Ascending aorta (tissue), 2 donors: ENCODE measurements around the gene ZNF652. TPM values are rescaled to one million over a fixed set of nuclear protein-coding genes. Genes with fewer than 3 reads are reported as not detected.

Experiments
- DNase-seq, 2 donors: peaks; one replicate each; pipeline ENCODE4 v3.0.0-alpha.2; 2019; ENCODE audit warnings: low spot score in 2 of 2
- H3K27ac ChIP-seq, 2 donors: fragments of 200-600 bp; sonication (generic); one replicate each; pipeline ENCODE4 v1.5.1; 2016 to 2017; ENCODE audit warnings: mild to moderate bottlenecking in 1 of 2
- H3K27me3 ChIP-seq: fragments of 200-600 bp; sonication (generic); one replicate; pipeline ENCODE4 v1.5.1; 2017
- H3K36me3 ChIP-seq, 2 donors: fragments of 200-600 bp; sonication (generic); one replicate each; pipeline ENCODE4 v1.5.1; 2016
- H3K4me1 ChIP-seq, 2 donors: fragments of 200-600 bp; sonication (generic); one replicate each; pipeline ENCODE4 v1.5.1; 2016 to 2017; ENCODE audit warnings: mild to moderate bottlenecking in 1 of 2
- H3K4me3 ChIP-seq, 2 donors: fragments of 200-600 bp; sonication (generic); one replicate each; pipeline ENCODE4 v1.5.1; 2016 to 2017; ENCODE audit warnings: mild to moderate bottlenecking in 1 of 2
- H3K9me3 ChIP-seq, 2 donors: fragments of 200-600 bp; sonication (generic); one replicate each; pipeline ENCODE4 v1.5.1; 2016
- intact Hi-C: fragments of 100-400 bp; cut with DNase I; formaldehyde crosslinking; loops from one replicate; pipeline ENCODE4 v1.15.1; 2023
- total RNA-seq: library from RNA; depleted of rRNA; stranded (reverse); fragments of >200 nt; gene quantifications from one replicate; pipeline ENCODE4 v1.1.0, GENCODE V29; 2016
- TF ChIP-seq, protein P1 (sequence below), 3 experiments: fragments of 200-600 bp in 2 of 3; fragments of 450-650 bp in 1 of 3; sonication (generic) in 2 of 3; IDR thresholded peaks; one replicate each; pipeline ENCODE4 v1.5.1; 2016 to 2019; ENCODE audit warnings: antibody characterized with exemption in 3 of 3, mild to moderate bottlenecking in 1 of 3, moderate library complexity in 1 of 3

Gene ZNF652
- total RNA-seq, 1 donor from 2014 or later = 13.5 TPM

DNA sequence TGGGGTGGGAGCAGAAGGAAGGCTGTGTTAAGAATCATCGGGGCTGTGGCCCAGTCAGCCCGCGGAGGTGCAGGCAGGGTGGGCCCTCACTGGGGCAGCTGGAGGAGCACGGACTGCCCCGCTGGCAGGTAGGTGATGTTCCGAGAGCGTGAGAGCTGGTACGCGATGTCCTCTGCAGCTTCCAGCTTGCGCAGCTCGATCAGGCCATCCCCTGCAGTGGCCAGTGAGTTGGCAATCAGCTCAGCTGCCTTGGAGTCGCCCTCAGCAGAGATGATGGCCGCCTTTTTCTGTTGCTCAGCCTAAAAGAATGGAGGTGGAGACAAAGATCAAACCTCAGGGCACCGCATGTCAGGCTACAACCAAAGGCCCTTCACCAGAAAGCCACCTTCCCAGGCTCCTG lies 42.9 kb upstream of the ZNF652 start:
- DNase-seq = no peak
- peaks cover 55 to 68% of the 10 kb centered on the region in 2 donors for H3K36me3 ChIP-seq
- TF ChIP-seq, protein P1, sequence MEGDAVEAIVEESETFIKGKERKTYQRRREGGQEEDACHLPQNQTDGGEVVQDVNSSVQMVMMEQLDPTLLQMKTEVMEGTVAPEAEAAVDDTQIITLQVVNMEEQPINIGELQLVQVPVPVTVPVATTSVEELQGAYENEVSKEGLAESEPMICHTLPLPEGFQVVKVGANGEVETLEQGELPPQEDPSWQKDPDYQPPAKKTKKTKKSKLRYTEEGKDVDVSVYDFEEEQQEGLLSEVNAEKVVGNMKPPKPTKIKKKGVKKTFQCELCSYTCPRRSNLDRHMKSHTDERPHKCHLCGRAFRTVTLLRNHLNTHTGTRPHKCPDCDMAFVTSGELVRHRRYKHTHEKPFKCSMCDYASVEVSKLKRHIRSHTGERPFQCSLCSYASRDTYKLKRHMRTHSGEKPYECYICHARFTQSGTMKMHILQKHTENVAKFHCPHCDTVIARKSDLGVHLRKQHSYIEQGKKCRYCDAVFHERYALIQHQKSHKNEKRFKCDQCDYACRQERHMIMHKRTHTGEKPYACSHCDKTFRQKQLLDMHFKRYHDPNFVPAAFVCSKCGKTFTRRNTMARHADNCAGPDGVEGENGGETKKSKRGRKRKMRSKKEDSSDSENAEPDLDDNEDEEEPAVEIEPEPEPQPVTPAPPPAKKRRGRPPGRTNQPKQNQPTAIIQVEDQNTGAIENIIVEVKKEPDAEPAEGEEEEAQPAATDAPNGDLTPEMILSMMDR (IDR thresholded peaks at IDR 0.05) = no peak
- H3K9me3 ChIP-seq = no peaks in the 10 kb centered on the region
- H3K4me1 ChIP-seq = no peaks in the 10 kb centered on the region
- intact Hi-C loops = no loop called here
- H3K27me3 ChIP-seq = no peaks in the 10 kb centered on the region
- H3K27ac ChIP-seq = no peak overlapping the region
- H3K4me3 ChIP-seq = no peak overlapping the region

DNA sequence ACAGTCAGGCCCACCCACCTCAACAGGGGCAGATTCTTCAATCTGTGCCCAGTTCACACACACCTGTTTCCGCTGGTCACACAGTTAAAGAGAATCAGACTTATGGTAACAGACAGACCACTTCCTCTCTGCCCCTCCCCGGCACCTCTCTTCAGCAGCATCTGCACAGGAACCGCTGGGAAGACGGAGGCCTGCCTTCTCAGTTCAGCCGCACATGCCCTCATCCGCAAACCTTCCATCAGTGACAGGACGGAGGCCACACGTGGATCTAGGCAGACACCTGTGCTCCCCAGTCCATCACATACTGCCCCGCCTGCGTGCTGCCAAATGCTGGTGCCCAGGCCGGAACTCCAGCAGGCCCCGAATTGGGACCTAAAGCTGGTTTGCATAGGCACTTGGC lies 42.3 kb upstream of the ZNF652 start:
- Histone ChIP-seq H3K27ac (no peak overlapping the region), H3K27me3 (no peaks in the 10 kb centered on the region), H3K4me1 (no peaks in the 10 kb centered on the region), H3K9me3 (no peaks in the 10 kb centered on the region), H3K36me3 (peaks cover 50 to 62% of the 10 kb centered on the region in 2 donors), H3K4me3 (no peak overlapping the region)
- intact Hi-C loops = no loop called here
- TF ChIP-seq, protein P1 (IDR thresholded peaks at IDR 0.05) = no peak
- DNase-seq = no peak

DNA sequence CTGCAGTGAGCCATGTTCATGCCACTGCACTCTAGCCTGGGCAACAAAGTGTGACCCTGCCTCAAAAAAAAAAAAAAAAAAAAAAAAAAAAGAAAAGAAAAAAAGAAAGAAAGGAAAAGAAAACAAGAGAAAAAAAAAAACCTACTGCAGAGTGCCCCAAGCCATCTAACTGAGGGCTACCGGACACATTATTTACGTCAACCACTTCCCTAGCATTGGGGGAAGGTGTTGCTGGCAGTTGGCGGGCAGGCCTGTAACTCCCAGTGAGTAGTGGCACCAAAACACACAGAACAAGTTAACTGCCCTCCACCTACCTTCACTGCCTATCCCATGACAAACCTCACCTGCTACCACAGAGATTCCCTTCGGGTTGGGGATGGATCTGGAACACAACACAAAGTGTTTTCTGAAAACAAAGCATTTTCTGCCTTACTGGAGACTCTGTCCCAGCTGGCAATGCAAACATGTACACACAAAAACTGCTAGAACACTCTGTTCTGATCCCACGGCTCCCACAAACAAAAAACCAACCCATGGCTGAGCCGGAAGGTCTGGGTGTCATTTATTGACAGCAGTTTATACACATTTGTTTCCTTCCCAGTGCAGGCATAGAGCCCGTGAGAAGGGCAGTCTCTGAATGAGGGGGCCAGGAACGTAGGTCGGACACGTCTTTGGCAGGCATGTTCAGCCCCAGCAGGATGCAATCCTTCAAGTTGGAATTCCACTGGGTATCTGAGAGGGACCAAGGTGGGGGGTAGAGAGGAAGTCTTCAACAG lies 41.7 kb upstream of the ZNF652 start:
- H3K9me3 ChIP-seq = no peaks in the 10 kb centered on the region
- peaks cover 43 to 56% of the 10 kb centered on the region in 2 donors for H3K36me3 ChIP-seq
- H3K4me3 ChIP-seq = no peak overlapping the region
- TF ChIP-seq, protein P1 (IDR thresholded peaks at IDR 0.05) = no peak
- H3K27ac ChIP-seq = no peak overlapping the region
- H3K4me1 ChIP-seq = no peaks in the 10 kb centered on the region
- H3K27me3 ChIP-seq = no peaks in the 10 kb centered on the region
- no peak for DNase-seq
- intact Hi-C loops = no loop called here

DNA sequence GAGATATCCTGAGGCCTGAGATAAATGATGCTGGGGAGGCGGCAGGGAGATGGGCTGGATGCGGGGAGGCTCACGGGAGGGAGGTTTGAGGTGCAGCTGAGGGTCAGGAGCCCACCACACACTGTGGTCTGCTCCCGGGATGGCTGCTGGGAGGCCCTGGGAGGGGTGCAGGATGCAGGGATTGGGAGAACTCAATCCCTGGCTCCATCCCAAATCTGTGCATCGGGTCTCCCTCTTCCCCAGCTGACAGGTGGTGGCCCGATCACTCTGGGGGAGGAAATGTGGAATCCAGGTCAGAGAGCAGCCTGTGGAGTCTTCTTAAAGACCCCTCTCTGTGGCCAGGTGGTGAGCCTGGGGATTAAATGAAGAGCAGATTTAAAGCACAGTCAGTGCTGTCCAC lies 40.7 kb upstream of the ZNF652 start:
- no peaks in the 10 kb centered on the region for H3K4me1 ChIP-seq
- no peaks in the 10 kb centered on the region for H3K27me3 ChIP-seq
- H3K36me3 ChIP-seq = peaks cover 35 to 46% of the 10 kb centered on the region in 2 donors
- TF ChIP-seq, protein P1 (IDR thresholded peaks at IDR 0.05) = no peak
- DNase-seq = no peak
- no peaks in the 10 kb centered on the region for H3K9me3 ChIP-seq
- intact Hi-C loops = no loop called here
- H3K27ac ChIP-seq = no peak overlapping the region
- no peak overlapping the region for H3K4me3 ChIP-seq

DNA sequence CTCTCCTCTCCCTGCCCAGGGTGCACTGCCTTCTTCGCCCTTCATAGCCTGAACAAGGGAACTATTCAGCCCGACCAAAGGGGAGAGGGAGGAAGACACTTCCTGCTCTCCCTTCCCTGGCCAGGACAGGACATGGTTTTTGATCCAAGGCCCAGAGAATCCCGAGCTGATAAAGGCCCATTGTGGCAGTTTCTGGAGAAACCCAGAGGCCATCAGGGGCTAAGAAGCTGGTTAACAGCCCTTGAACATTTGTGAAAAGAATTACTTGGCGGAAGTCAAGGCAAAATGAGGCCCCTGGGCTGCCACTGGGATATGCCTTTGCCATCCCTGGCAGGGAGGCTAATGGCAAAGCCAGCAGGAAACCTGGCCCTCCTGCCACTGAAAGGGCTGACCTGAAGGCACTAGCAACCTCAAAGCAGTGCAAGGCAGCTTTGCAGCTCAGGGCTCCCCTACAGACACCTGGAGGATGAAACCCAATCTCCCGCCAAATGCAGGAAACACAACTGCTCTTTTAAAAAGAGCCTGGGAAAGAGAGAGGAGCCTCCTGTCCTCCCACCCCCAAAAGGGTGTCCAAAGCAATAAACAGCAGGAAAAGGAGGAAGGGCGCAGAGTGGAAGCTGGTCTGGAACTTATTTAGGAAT lies 40.0 kb upstream of the ZNF652 start:
- no peaks in the 10 kb centered on the region for H3K27me3 ChIP-seq
- H3K27ac ChIP-seq = no peak overlapping the region
- no peak overlapping the region for H3K4me3 ChIP-seq
- H3K9me3 ChIP-seq = no peaks in the 10 kb centered on the region
- intact Hi-C loops = no loop called here
- TF ChIP-seq, protein P1 (IDR thresholded peaks at IDR 0.05) = no peak
- DNase-seq = no peak
- no peaks in the 10 kb centered on the region for H3K4me1 ChIP-seq
- H3K36me3 ChIP-seq = peaks cover 32 to 39% of the 10 kb centered on the region in 2 donors
